ENCODE results near the gene MGLL.
A peak's percentile ranks its signal among the peaks of the same experiment; 100 is the strongest.

The MGLL gene

DNA sequence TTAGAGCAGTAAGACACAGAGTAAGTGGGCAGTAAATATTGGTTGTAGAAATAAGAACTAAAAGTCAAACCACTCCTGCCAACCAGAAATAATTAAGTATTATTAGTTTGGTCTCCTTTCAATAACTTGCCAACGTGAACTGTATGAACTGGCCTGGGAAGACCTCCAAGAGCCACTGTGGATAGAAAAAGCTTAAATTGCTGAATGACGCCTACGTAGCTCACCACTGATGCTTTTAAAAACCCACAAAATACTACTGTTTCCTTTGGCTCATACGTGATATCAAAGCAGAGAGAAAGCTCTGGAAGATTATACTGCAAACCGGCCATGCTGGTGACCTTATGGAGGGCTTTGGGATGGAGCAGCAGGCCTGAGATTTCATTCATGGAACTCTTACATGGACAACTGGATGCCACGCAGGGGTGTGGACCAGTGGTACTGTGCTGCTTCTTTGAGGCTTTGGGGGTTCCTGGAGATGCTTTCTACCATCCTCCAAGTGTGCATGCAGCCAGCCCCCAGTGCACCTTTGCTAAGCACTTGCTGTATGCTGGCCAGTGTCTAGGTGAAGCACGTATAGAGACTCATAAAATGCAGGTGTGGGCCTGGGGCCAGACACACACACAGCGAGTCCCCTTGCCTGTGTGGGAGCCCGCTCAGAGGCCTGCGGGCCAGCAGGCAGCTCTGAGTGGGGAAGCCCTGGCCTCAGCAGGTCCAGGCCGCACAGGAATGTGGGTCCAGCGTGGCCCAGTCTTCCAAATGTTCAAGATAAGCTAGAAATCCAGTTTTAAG lies 82.8 kb downstream of the MGLL start:
- H4K8ac ChIP-seq (ENCODE audit: low read depth, low read length), result no peak overlapping the region
- H2AK5ac ChIP-seq (ENCODE audit: low read length), result no peak overlapping the region
- H3K56ac ChIP-seq (ENCODE audit: low read length), result no peak overlapping the region
- no peak overlapping the region for H3K18ac ChIP-seq (ENCODE audit: low read length)
- H3K27me3 ChIP-seq (ENCODE audit: insufficient read depth, low read length, poor library complexity), result no peaks in the 10 kb centered on the region
- H3K4me3 ChIP-seq (ENCODE audit: low read length), result no peak overlapping the region
- H4K5ac ChIP-seq (ENCODE audit: low read length), result no peak overlapping the region
- peaks cover 2% of the 10 kb centered on the region for H3K4me1 ChIP-seq (ENCODE audit: control insufficient read depth, low read depth, low read length)
- no peak overlapping the region for H3K9ac ChIP-seq (ENCODE audit: low read length)
- H3K4ac ChIP-seq (ENCODE audit: low read depth, low read length), result no peak overlapping the region
- no peak overlapping the region for H2BK5ac ChIP-seq (ENCODE audit: low read length)
- H2BK120ac ChIP-seq (ENCODE audit: low read depth, low read length), result no peak overlapping the region
- H3K79me2 ChIP-seq (ENCODE audit: control insufficient read depth, insufficient read depth, low read length), result no peaks in the 10 kb centered on the region
- no peak overlapping the region for H2BK15ac ChIP-seq (replicated peaks; ENCODE audit: low read depth)
- H3K79me1 ChIP-seq (ENCODE audit: low read length), result no peaks in the 10 kb centered on the region
- no peaks in the 10 kb centered on the region for H3K36me3 ChIP-seq (ENCODE audit: control insufficient read depth, insufficient read depth, low read length)
- no CpG with 5 or more reads among the region's 12 CpGs for WGBS (ENCODE audit: extremely low coverage, insufficient coverage, low lambda C conversion rate)
- H3K4me2 ChIP-seq (ENCODE audit: low read length), result no peak overlapping the region
- no peak overlapping the region for H3K23ac ChIP-seq (ENCODE audit: low read length)
- DNase-seq, result no peak
- H3K27ac ChIP-seq (ENCODE audit: low read depth, low read length), result no peak overlapping the region

GRCh38 chr3:127738192-127738840 lies 84.0 kb downstream of the MGLL start:
- Histone ChIP-seq H2BK5ac (ENCODE audit: low read length) (no peak overlapping the region), H3K4me2 (ENCODE audit: low read length) (no peak overlapping the region), H4K8ac (ENCODE audit: low read depth, low read length) (no peak overlapping the region), H3K4me3 (ENCODE audit: low read length) (no peak overlapping the region), H2AK5ac (ENCODE audit: low read length) (no peak overlapping the region), H2BK120ac (ENCODE audit: low read depth, low read length) (no peak overlapping the region), H3K27ac (ENCODE audit: low read depth, low read length) (no peak overlapping the region), H3K23ac (ENCODE audit: low read length) (no peak overlapping the region), H3K27me3 (ENCODE audit: insufficient read depth, low read length, poor library complexity) (no peaks in the 10 kb centered on the region), H3K79me1 (ENCODE audit: low read length) (no peaks in the 10 kb centered on the region), H3K9ac (ENCODE audit: low read length) (no peak overlapping the region), H3K4me1 (ENCODE audit: control insufficient read depth, low read depth, low read length) (peaks cover 2% of the 10 kb centered on the region), H3K79me2 (ENCODE audit: control insufficient read depth, insufficient read depth, low read length) (no peaks in the 10 kb centered on the region), H4K5ac (ENCODE audit: low read length) (no peak overlapping the region), H2BK15ac (replicated peaks; ENCODE audit: low read depth) (no peak overlapping the region), H3K56ac (ENCODE audit: low read length) (no peak overlapping the region), H3K4ac (ENCODE audit: low read depth, low read length) (no peak overlapping the region), H3K18ac (ENCODE audit: low read length) (no peak overlapping the region), H3K36me3 (ENCODE audit: control insufficient read depth, insufficient read depth, low read length) (no peaks in the 10 kb centered on the region)
- no CpG with 5 or more reads among the region's 8 CpGs for WGBS (ENCODE audit: extremely low coverage, insufficient coverage, low lambda C conversion rate)
- DNase-seq, result peak; percentile 29

- H3K79me2 ChIP-seq (ENCODE audit: control insufficient read depth, insufficient read depth, low read length), result no peaks in the 10 kb centered on the region
- no peak overlapping the region for H2BK15ac ChIP-seq (replicated peaks; ENCODE audit: low read depth)
- no peak overlapping the region for H2BK5ac ChIP-seq (ENCODE audit: low read length)
- H3K9ac ChIP-seq (ENCODE audit: low read length), result no peak overlapping the region
- H3K27me3 ChIP-seq (ENCODE audit: insufficient read depth, low read length, poor library complexity), result no peaks in the 10 kb centered on the region
- H2BK120ac ChIP-seq (ENCODE audit: low read depth, low read length), result no peak overlapping the region
- H3K23ac ChIP-seq (ENCODE audit: low read length), result no peak overlapping the region
- no peak overlapping the region for H3K4ac ChIP-seq (ENCODE audit: low read depth, low read length)
- no peaks in the 10 kb centered on the region for H3K79me1 ChIP-seq (ENCODE audit: low read length)
- no peak overlapping the region for H3K4me3 ChIP-seq (ENCODE audit: low read length)
- no peak overlapping the region for H3K27ac ChIP-seq (ENCODE audit: low read depth, low read length)
- H4K5ac ChIP-seq (ENCODE audit: low read length), result no peak overlapping the region
- peaks cover 5% of the 10 kb centered on the region for H3K4me1 ChIP-seq (ENCODE audit: control insufficient read depth, low read depth, low read length)
- no peak overlapping the region for H3K56ac ChIP-seq (ENCODE audit: low read length)
- no peak overlapping the region for H2AK5ac ChIP-seq (ENCODE audit: low read length)
- no peak for DNase-seq
- H3K36me3 ChIP-seq (ENCODE audit: control insufficient read depth, insufficient read depth, low read length), result no peaks in the 10 kb centered on the region
- H3K18ac ChIP-seq (ENCODE audit: low read length), result no peak overlapping the region
- no CpG with 5 or more reads among the region's 10 CpGs for WGBS (ENCODE audit: extremely low coverage, insufficient coverage, low lambda C conversion rate)
- H3K4me2 ChIP-seq (ENCODE audit: low read length), result no peak overlapping the region
- no peak overlapping the region for H4K8ac ChIP-seq (ENCODE audit: low read depth, low read length)
Observed at GRCh38 chr3:127736801-127737539, 85.3 kb downstream of the MGLL start.

DNA sequence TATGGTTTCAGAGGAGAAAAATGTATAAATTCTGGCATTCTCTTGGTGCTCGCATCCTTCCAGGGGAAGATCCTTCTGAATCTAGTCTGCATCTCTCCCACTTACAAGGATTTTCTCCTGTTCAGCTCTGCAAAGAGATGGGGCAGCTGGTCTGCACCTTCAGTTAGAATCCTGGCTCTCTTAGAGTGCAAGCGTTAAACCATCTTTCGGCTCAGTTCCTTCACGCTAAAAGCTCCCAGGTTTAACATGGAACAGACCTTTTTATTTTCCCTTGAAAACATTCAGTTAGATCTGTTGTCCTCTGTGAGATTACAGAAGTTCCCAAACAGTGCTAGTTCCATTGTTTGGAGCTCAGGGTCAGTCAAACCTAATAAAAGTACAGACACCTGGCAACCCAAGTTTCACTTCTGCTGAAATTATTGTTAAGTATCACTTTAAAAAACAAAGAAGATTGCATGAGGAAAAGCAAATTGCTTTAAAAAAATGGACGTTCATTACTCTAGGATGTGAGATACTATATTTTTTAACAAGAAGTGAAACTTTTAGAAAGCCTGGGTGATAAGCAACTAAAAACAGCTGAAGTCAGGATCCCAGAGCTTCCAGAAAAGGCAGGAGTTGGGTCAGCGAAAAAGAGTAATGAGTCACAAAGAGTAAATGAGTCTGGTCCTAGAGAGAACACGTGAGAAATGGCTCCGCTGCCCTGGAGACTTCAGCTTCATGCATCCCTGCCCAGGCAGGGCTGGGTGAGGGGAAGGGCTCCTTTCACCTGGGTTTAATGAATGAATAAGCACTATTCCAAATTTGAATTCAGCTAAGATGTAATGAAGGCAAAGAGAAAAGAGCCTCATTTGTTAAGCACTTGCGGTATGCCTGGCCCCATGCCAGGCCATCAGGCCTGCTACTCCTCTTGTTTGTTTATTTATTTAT lies 86.3 kb downstream of the MGLL start:
- H4K8ac ChIP-seq (ENCODE audit: low read depth, low read length), result no peak overlapping the region
- H3K79me1 ChIP-seq (ENCODE audit: low read length), result no peaks in the 10 kb centered on the region
- H3K27ac ChIP-seq (ENCODE audit: low read depth, low read length), result no peak overlapping the region
- no peaks in the 10 kb centered on the region for H3K36me3 ChIP-seq (ENCODE audit: control insufficient read depth, insufficient read depth, low read length)
- no peak overlapping the region for H3K56ac ChIP-seq (ENCODE audit: low read length)
- no peak overlapping the region for H2BK120ac ChIP-seq (ENCODE audit: low read depth, low read length)
- H3K4me2 ChIP-seq (ENCODE audit: low read length), result no peak overlapping the region
- no peak overlapping the region for H3K4ac ChIP-seq (ENCODE audit: low read depth, low read length)
- no peak overlapping the region for H2BK15ac ChIP-seq (replicated peaks; ENCODE audit: low read depth)
- no peak overlapping the region for H3K18ac ChIP-seq (ENCODE audit: low read length)
- no peaks in the 10 kb centered on the region for H3K27me3 ChIP-seq (ENCODE audit: insufficient read depth, low read length, poor library complexity)
- no peak overlapping the region for H4K5ac ChIP-seq (ENCODE audit: low read length)
- no peak overlapping the region for H3K23ac ChIP-seq (ENCODE audit: low read length)
- WGBS (ENCODE audit: extremely low coverage, insufficient coverage, low lambda C conversion rate), result no CpG with 5 or more reads among the region's 9 CpGs
- DNase-seq, result no peak
- no peak overlapping the region for H3K9ac ChIP-seq (ENCODE audit: low read length)
- no peak overlapping the region for H2AK5ac ChIP-seq (ENCODE audit: low read length)
- H3K79me2 ChIP-seq (ENCODE audit: control insufficient read depth, insufficient read depth, low read length), result no peaks in the 10 kb centered on the region
- H2BK5ac ChIP-seq (ENCODE audit: low read length), result no peak overlapping the region
- no peak overlapping the region for H3K4me3 ChIP-seq (ENCODE audit: low read length)
- H3K4me1 ChIP-seq (ENCODE audit: control insufficient read depth, low read depth, low read length), result peaks cover 5% of the 10 kb centered on the region

GRCh38 chr3:127734754-127735473 lies 87.4 kb downstream of the MGLL start:
- no peak overlapping the region for H2BK120ac ChIP-seq (ENCODE audit: low read depth, low read length)
- H2BK5ac ChIP-seq (ENCODE audit: low read length), result no peak overlapping the region
- no peak overlapping the region for H3K23ac ChIP-seq (ENCODE audit: low read length)
- no peak overlapping the region for H2AK5ac ChIP-seq (ENCODE audit: low read length)
- peak; percentile 90 for DNase-seq
- no peak overlapping the region for H3K56ac ChIP-seq (ENCODE audit: low read length)
- no peak overlapping the region for H3K18ac ChIP-seq (ENCODE audit: low read length)
- no peaks in the 10 kb centered on the region for H3K79me2 ChIP-seq (ENCODE audit: control insufficient read depth, insufficient read depth, low read length)
- H3K4me3 ChIP-seq (ENCODE audit: low read length), result no peak overlapping the region
- H4K5ac ChIP-seq (ENCODE audit: low read length), result no peak overlapping the region
- no CpG with 5 or more reads among the region's 8 CpGs for WGBS (ENCODE audit: extremely low coverage, insufficient coverage, low lambda C conversion rate)
- peaks cover 5% of the 10 kb centered on the region for H3K4me1 ChIP-seq (ENCODE audit: control insufficient read depth, low read depth, low read length)
- no peak overlapping the region for H3K4me2 ChIP-seq (ENCODE audit: low read length)
- H3K9ac ChIP-seq (ENCODE audit: low read length), result no peak overlapping the region
- no peak overlapping the region for H3K27ac ChIP-seq (ENCODE audit: low read depth, low read length)
- no peaks in the 10 kb centered on the region for H3K79me1 ChIP-seq (ENCODE audit: low read length)
- H2BK15ac ChIP-seq (replicated peaks; ENCODE audit: low read depth), result no peak overlapping the region
- no peak overlapping the region for H3K4ac ChIP-seq (ENCODE audit: low read depth, low read length)
- no peak overlapping the region for H4K8ac ChIP-seq (ENCODE audit: low read depth, low read length)
- H3K27me3 ChIP-seq (ENCODE audit: insufficient read depth, low read length, poor library complexity), result no peaks in the 10 kb centered on the region
- H3K36me3 ChIP-seq (ENCODE audit: control insufficient read depth, insufficient read depth, low read length), result no peaks in the 10 kb centered on the region

Measured in mesendoderm (in vitro differentiated cells).